ENCODE measurements around the gene PREB. TPM values are rescaled to one million over a fixed set of nuclear protein-coding genes. Genes with fewer than 3 reads are reported as not detected.

The PREB gene
- total RNA-seq, 1 experiment from 2014 or later: 65.7 TPM

- Histone ChIP-seq H4K20me1 (ENCODE audit: insufficient read depth, low read depth, low read length) (no peaks in the 10 kb centered on the region), H3K27me3 (ENCODE audit: low read length) (no peaks in the 10 kb centered on the region), H3K79me2 (ENCODE audit: low read length) (no peaks in the 10 kb centered on the region), H3K4me1 (ENCODE audit: low read length) (peaks cover 8% of the 10 kb centered on the region), H3K9me3 (ENCODE audit: low read length) (no peaks in the 10 kb centered on the region), H3K36me3 (ENCODE audit: insufficient read depth, low read length) (no peaks in the 10 kb centered on the region), H3K9ac (ENCODE audit: low read length) (no peak overlapping the region), H3K4me3 (ENCODE audit: low read length) (no peak overlapping the region), H3K9me2 (replicated peaks; ENCODE audit: insufficient read depth, low read length) (no peaks in the 10 kb centered on the region), H3K4me2 (ENCODE audit: low read depth, low read length, poor library complexity, severe bottlenecking) (no peak overlapping the region), H2AFZ (ENCODE audit: low read length) (no peak overlapping the region), H3K27ac (ENCODE audit: low read length) (no peak overlapping the region)
- DNase-seq: no peak
Measured at GRCh38 chr2:27094353-27094984, 40.0 kb downstream of the PREB start.

- Histone ChIP-seq H3K27ac (ENCODE audit: low read length) (no peak overlapping the region), H3K4me3 (ENCODE audit: low read length) (no peak overlapping the region), H3K4me2 (ENCODE audit: low read depth, low read length, poor library complexity, severe bottlenecking) (no peak overlapping the region), H3K79me2 (ENCODE audit: low read length) (no peaks in the 10 kb centered on the region), H3K4me1 (ENCODE audit: low read length) (peaks cover 8% of the 10 kb centered on the region), H4K20me1 (ENCODE audit: insufficient read depth, low read depth, low read length) (no peaks in the 10 kb centered on the region), H3K36me3 (ENCODE audit: insufficient read depth, low read length) (no peaks in the 10 kb centered on the region), H3K9ac (ENCODE audit: low read length) (no peak overlapping the region), H3K9me3 (ENCODE audit: low read length) (no peaks in the 10 kb centered on the region), H2AFZ (ENCODE audit: low read length) (no peak overlapping the region), H3K9me2 (replicated peaks; ENCODE audit: insufficient read depth, low read length) (no peaks in the 10 kb centered on the region), H3K27me3 (ENCODE audit: low read length) (no peaks in the 10 kb centered on the region)
- DNase-seq: no peak
Measured at GRCh38 chr2:27093430-27094352, 40.7 kb downstream of the PREB start.

GRCh38 chr2:27092696-27093429 is 41.6 kb downstream of the PREB start:
- Histone ChIP-seq H3K79me2 (ENCODE audit: low read length) (no peaks in the 10 kb centered on the region), H3K36me3 (ENCODE audit: insufficient read depth, low read length) (no peaks in the 10 kb centered on the region), H3K27me3 (ENCODE audit: low read length) (no peaks in the 10 kb centered on the region), H4K20me1 (ENCODE audit: insufficient read depth, low read depth, low read length) (no peaks in the 10 kb centered on the region), H3K4me1 (ENCODE audit: low read length) (peaks cover 8% of the 10 kb centered on the region), H3K9ac (ENCODE audit: low read length) (no peak overlapping the region), H3K4me3 (ENCODE audit: low read length) (no peak overlapping the region), H3K4me2 (ENCODE audit: low read depth, low read length, poor library complexity, severe bottlenecking) (no peak overlapping the region), H3K27ac (ENCODE audit: low read length) (no peak overlapping the region), H3K9me2 (replicated peaks; ENCODE audit: insufficient read depth, low read length) (no peaks in the 10 kb centered on the region), H3K9me3 (ENCODE audit: low read length) (no peaks in the 10 kb centered on the region), H2AFZ (ENCODE audit: low read length) (no peak overlapping the region)
- DNase-seq: no peak

- Histone ChIP-seq H3K9ac (ENCODE audit: low read length) (no peak overlapping the region), H3K4me1 (ENCODE audit: low read length) (peaks cover 15% of the 10 kb centered on the region), H3K36me3 (ENCODE audit: insufficient read depth, low read length) (no peaks in the 10 kb centered on the region), H3K27me3 (ENCODE audit: low read length) (no peaks in the 10 kb centered on the region), H3K9me2 (replicated peaks; ENCODE audit: insufficient read depth, low read length) (no peaks in the 10 kb centered on the region), H3K79me2 (ENCODE audit: low read length) (no peaks in the 10 kb centered on the region), H4K20me1 (ENCODE audit: insufficient read depth, low read depth, low read length) (no peaks in the 10 kb centered on the region), H3K4me2 (ENCODE audit: low read depth, low read length, poor library complexity, severe bottlenecking) (no peak overlapping the region), H3K27ac (ENCODE audit: low read length) (no peak overlapping the region), H2AFZ (ENCODE audit: low read length) (no peak overlapping the region), H3K4me3 (ENCODE audit: low read length) (no peak overlapping the region), H3K9me3 (ENCODE audit: low read length) (no peaks in the 10 kb centered on the region)
- DNase-seq: no peak
Measured at GRCh38 chr2:27091746-27092695, 42.4 kb downstream of the PREB start.

- no peaks in the 10 kb centered on the region for H3K9me2 ChIP-seq (replicated peaks; ENCODE audit: insufficient read depth, low read length)
- H3K9me3 ChIP-seq (ENCODE audit: low read length): no peaks in the 10 kb centered on the region
- H4K20me1 ChIP-seq (ENCODE audit: insufficient read depth, low read depth, low read length): no peaks in the 10 kb centered on the region
- no peaks in the 10 kb centered on the region for H3K36me3 ChIP-seq (ENCODE audit: insufficient read depth, low read length)
- H3K9ac ChIP-seq (ENCODE audit: low read length): no peak overlapping the region
- no peak overlapping the region for H2AFZ ChIP-seq (ENCODE audit: low read length)
- H3K4me3 ChIP-seq (ENCODE audit: low read length): no peak overlapping the region
- H3K4me2 ChIP-seq (ENCODE audit: low read depth, low read length, poor library complexity, severe bottlenecking): no peak overlapping the region
- H3K79me2 ChIP-seq (ENCODE audit: low read length): no peaks in the 10 kb centered on the region
- H3K27ac ChIP-seq (ENCODE audit: low read length): no peak overlapping the region
- no peaks in the 10 kb centered on the region for H3K27me3 ChIP-seq (ENCODE audit: low read length)
- peaks cover 23% of the 10 kb centered on the region for H3K4me1 ChIP-seq (ENCODE audit: low read length)
- DNase-seq: no peak
Measured at GRCh38 chr2:27089111-27089954, 45.1 kb downstream of the PREB start.

- no peak overlapping the region for H3K9ac ChIP-seq (ENCODE audit: low read length)
- no peak overlapping the region for H3K4me3 ChIP-seq (ENCODE audit: low read length)
- H3K9me3 ChIP-seq (ENCODE audit: low read length): no peaks in the 10 kb centered on the region
- no peaks in the 10 kb centered on the region for H3K27me3 ChIP-seq (ENCODE audit: low read length)
- H3K79me2 ChIP-seq (ENCODE audit: low read length): no peaks in the 10 kb centered on the region
- H4K20me1 ChIP-seq (ENCODE audit: insufficient read depth, low read depth, low read length): no peaks in the 10 kb centered on the region
- no peaks in the 10 kb centered on the region for H3K36me3 ChIP-seq (ENCODE audit: insufficient read depth, low read length)
- H3K4me2 ChIP-seq (ENCODE audit: low read depth, low read length, poor library complexity, severe bottlenecking): no peak overlapping the region
- H3K4me1 ChIP-seq (ENCODE audit: low read length): peaks cover 23% of the 10 kb centered on the region
- no peaks in the 10 kb centered on the region for H3K9me2 ChIP-seq (replicated peaks; ENCODE audit: insufficient read depth, low read length)
- H3K27ac ChIP-seq (ENCODE audit: low read length): no peak overlapping the region
- DNase-seq: no peak
- no peak overlapping the region for H2AFZ ChIP-seq (ENCODE audit: low read length)
Measured at GRCh38 chr2:27088634-27089033, 45.8 kb downstream of the PREB start.

- Histone ChIP-seq H3K9me3 (ENCODE audit: low read length) (no peaks in the 10 kb centered on the region), H3K9ac (ENCODE audit: low read length) (no peak overlapping the region), H3K79me2 (ENCODE audit: low read length) (no peaks in the 10 kb centered on the region), H2AFZ (ENCODE audit: low read length) (no peak overlapping the region), H4K20me1 (ENCODE audit: insufficient read depth, low read depth, low read length) (no peaks in the 10 kb centered on the region), H3K27ac (ENCODE audit: low read length) (no peak overlapping the region), H3K4me3 (ENCODE audit: low read length) (no peak overlapping the region), H3K36me3 (ENCODE audit: insufficient read depth, low read length) (no peaks in the 10 kb centered on the region), H3K4me2 (ENCODE audit: low read depth, low read length, poor library complexity, severe bottlenecking) (no peak overlapping the region), H3K9me2 (replicated peaks; ENCODE audit: insufficient read depth, low read length) (no peaks in the 10 kb centered on the region), H3K4me1 (ENCODE audit: low read length) (peaks cover 23% of the 10 kb centered on the region), H3K27me3 (ENCODE audit: low read length) (no peaks in the 10 kb centered on the region)
- DNase-seq: no peak
Measured at GRCh38 chr2:27087823-27088410, 46.5 kb downstream of the PREB start.
